Tibial artery (tissue), 4 donors: ENCODE results near the gene RTKN2.

ENCODE experiments used
- DNase-seq, 2 donors: peaks; one replicate each; pipeline ENCODE4 v3.0.0-alpha.2; 2019
- H3K27ac ChIP-seq, 2 donors: fragments of 200-600 bp; sonication (generic) in 1 of 2; 1 replicate in 1 of 2; 2 replicates in 1 of 2; pipeline ENCODE4 v1.5.1; 2018 to 2019; ENCODE audit warnings: mild to moderate bottlenecking in 1 of 2
- H3K27me3 ChIP-seq, 2 donors: fragments of 200-600 bp; sonication (generic) in 1 of 2; one replicate each; pipeline versions ENCODE4 v1.5.1 to v1.6.0; 2016 to 2019
- H3K36me3 ChIP-seq, 3 donors: fragments of 200-600 bp; sonication (generic) in 2 of 3; one replicate each; pipeline ENCODE4 v1.5.1; 2016 to 2019; ENCODE audit warnings: mild to moderate bottlenecking in 2 of 3
- H3K4me1 ChIP-seq, 4 donors: fragments of 200-600 bp; sonication (generic) in 2 of 4; 1 replicate in 3 of 4; 2 replicates in 1 of 4; pipeline ENCODE4 v1.5.1; 2016 to 2019
- H3K4me3 ChIP-seq, 2 donors: fragments of 200-600 bp; sonication (generic) in 1 of 2; 1 replicate in 1 of 2; 2 replicates in 1 of 2; pipeline ENCODE4 v1.5.1; 2018 to 2019; ENCODE audit warnings: mild to moderate bottlenecking in 2 of 2
- H3K9me3 ChIP-seq, 3 donors: fragments of 200-600 bp; sonication (generic) in 1 of 3; one replicate each; pipeline ENCODE4 v1.5.1; 2016 to 2019
- CTCF ChIP-seq, 2 experiments: fragments of 200-600 bp in 1 of 2; fragments of 450-650 bp in 1 of 2; IDR thresholded peaks; one replicate each; pipeline ENCODE4 v1.5.1; 2017 to 2019; ENCODE audit warnings: antibody characterized with exemption in 2 of 2, mild to moderate bottlenecking in 1 of 2, moderate library complexity in 1 of 2
- intact Hi-C: fragments of 100-400 bp; cut with DNase I; formaldehyde crosslinking; loops from one replicate; pipeline ENCODE4 v1.15.0; 2023; ENCODE audit warnings: low total_unique reads

Gene RTKN2

DNA sequence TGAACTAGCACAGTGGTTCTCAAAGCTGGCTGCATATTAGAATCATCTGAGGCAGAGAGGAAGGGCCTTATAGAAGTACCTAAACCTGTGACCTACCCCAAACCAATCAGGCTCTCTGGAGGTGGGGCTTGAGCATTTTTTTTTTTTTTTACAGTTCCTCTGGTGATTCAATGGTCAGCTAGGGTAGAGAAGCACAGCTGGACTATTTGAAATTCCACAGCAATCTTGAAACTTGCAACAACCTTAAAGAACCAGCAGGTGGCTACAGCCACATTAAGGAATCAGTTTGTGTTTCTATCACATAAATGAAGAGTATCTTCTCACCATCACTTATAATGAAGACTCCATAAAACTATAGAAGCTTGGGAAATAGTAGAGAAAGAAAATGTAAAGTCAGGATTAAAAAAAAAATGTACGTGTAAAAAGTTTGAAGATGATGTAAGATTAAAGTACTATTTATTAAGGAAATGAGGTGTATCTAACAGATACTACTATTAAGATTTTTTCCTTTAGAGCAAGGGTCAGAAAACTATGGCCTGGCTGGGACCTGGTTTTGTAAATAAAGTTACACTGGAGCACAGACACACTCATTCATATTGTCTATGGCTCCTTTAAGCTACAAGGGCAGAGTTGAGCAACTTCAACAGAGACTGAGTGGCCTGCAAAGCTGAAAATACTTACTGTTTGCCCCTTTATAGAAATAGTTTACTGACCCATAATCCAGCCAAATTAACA is 3.8 kb downstream of the RTKN2 start:
- H3K36me3 ChIP-seq = no peaks in the 10 kb centered on the region
- intact Hi-C loops = no loop called here
- no peak for DNase-seq
- H3K27me3 ChIP-seq = no peaks in the 10 kb centered on the region
- no peaks in the 10 kb centered on the region for H3K9me3 ChIP-seq
- no peak overlapping the region for H3K4me3 ChIP-seq
- H3K27ac ChIP-seq = no peak overlapping the region
- H3K4me1 ChIP-seq = peaks cover 0 to 14% (median 9%) of the 10 kb centered on the region in 4 donors
- peak; percentile 57 to 64 for TF ChIP-seq CTCF (IDR thresholded peaks at IDR 0.05)

DNA sequence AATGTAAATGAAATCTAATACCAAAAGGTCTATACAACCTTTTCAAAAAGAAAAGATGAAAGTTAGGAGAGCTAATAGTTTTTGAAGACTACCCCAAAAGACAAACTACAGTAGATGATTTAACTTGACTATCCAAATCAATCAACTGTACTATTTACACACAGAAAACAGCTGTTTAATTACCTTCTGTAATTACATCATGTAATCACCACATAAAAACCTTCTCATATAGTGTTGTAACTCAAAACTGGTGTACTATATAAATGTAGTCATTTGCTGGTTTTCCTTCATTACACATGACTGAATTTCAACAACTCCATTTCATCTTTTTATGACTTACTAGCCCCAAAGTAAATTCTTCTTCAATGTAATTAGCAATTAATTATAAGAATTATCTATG is 4.5 kb downstream of the RTKN2 start:
- intact Hi-C loops = no loop called here
- no peak overlapping the region for H3K27ac ChIP-seq
- H3K27me3 ChIP-seq = no peaks in the 10 kb centered on the region
- no peak for TF ChIP-seq CTCF (IDR thresholded peaks at IDR 0.05)
- H3K4me1 ChIP-seq = peaks cover 0 to 10% (median 8%) of the 10 kb centered on the region in 4 donors
- no peak overlapping the region for H3K4me3 ChIP-seq
- H3K36me3 ChIP-seq = no peaks in the 10 kb centered on the region
- DNase-seq = no peak
- H3K9me3 ChIP-seq = no peaks in the 10 kb centered on the region

DNA sequence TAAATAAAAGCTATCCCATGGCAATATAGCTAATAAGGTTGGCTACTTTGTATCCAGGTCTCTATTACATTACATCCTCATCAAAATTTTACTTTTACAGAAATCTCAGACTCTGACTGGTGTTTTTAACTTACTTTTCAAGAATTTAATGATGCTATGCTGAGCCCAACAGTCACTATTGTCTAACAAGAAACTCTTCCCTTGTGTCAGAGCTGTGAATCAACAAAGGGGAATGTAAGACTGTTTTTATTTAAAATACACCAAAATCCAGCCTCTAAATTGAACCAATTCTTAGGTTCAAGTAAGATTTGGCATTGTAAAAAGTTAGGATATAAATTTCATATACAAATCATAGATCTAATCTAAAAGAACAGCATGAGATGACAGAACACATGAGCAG is 7.0 kb downstream of the RTKN2 start:
- H3K27ac ChIP-seq = no peak overlapping the region
- intact Hi-C loops = no loop called here
- DNase-seq = no peak
- no peaks in the 10 kb centered on the region for H3K36me3 ChIP-seq
- no peaks in the 10 kb centered on the region for H3K9me3 ChIP-seq
- no peaks in the 10 kb centered on the region for H3K4me1 ChIP-seq
- no peaks in the 10 kb centered on the region for H3K27me3 ChIP-seq
- no peak overlapping the region for H3K4me3 ChIP-seq
- TF ChIP-seq CTCF (IDR thresholded peaks at IDR 0.05) = no peak

DNA sequence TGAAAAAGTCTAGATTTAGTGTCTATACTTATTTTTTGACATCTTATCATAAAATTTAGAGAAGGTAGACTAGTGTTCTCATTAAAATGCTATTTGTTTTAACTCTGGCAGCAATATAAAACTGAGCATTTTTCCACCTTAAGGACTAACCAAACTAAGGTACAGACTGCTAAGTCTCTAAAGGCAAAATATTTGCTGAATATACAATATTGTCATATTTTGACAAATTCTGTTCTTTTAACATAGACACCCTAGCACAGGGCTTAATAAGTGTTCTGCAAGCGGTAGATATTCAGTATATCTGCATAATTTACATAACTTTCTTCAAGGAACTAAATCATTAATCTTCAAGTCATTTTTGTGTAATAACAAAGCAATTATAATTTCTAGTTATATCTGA is 8.6 kb downstream of the RTKN2 start:
- TF ChIP-seq CTCF (IDR thresholded peaks at IDR 0.05) = no peak
- no peaks in the 10 kb centered on the region for H3K9me3 ChIP-seq
- H3K36me3 ChIP-seq = no peaks in the 10 kb centered on the region
- no peak for DNase-seq
- no peaks in the 10 kb centered on the region for H3K27me3 ChIP-seq
- no peaks in the 10 kb centered on the region for H3K4me1 ChIP-seq
- H3K27ac ChIP-seq = no peak overlapping the region
- intact Hi-C loops = no loop called here
- H3K4me3 ChIP-seq = no peak overlapping the region

DNA sequence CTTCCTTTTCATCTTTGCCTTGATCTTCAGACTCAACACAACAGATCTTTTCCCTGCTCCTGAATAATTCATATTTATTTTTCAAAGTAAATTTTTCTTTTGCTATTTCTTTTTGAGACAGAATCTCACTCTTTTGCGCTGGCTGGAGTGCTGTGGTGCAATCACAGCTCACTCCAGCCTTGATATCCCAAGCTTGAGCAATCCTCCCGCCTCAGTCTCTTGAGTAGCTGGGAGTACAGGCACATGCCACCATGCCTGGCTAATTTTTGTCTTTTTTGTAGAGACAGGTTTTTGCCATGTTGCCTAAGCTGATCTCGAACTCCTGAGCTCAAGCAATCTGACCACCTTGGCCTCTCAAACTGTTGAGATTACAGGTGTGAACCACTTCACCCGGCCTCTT is 9.2 kb downstream of the RTKN2 start:
- intact Hi-C loops = no loop called here
- Histone ChIP-seq H3K9me3 (no peaks in the 10 kb centered on the region), H3K4me1 (no peaks in the 10 kb centered on the region), H3K36me3 (no peaks in the 10 kb centered on the region), H3K27me3 (no peaks in the 10 kb centered on the region), H3K4me3 (no peak overlapping the region), H3K27ac (no peak overlapping the region)
- TF ChIP-seq CTCF (IDR thresholded peaks at IDR 0.05) = no peak
- no peak for DNase-seq

DNA sequence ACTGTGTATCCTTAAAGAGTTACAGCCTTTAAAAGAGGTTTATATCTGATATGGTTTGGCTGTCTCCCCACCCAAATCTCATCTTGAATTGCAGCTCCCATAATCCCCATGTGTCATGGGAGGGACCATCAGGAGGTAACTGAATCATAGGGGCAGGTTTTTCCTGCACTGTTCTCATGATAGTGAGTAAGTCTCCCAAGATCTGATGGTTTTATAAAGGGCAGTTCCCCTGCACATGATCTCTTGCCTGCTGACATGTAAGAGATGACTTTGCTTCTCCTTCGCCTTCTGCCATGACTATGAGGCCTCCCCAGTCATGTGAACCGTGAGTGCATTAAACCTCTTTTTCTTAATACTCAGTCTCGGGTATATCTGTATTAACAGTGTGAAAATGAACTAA is 9.7 kb downstream of the RTKN2 start:
- no peaks in the 10 kb centered on the region for H3K36me3 ChIP-seq
- H3K4me1 ChIP-seq = no peaks in the 10 kb centered on the region
- no peak for DNase-seq
- no peaks in the 10 kb centered on the region for H3K9me3 ChIP-seq
- no peaks in the 10 kb centered on the region for H3K27me3 ChIP-seq
- no peak for TF ChIP-seq CTCF (IDR thresholded peaks at IDR 0.05)
- no peak overlapping the region for H3K27ac ChIP-seq
- H3K4me3 ChIP-seq = no peak overlapping the region
- intact Hi-C loops = no loop called here
